GM12891 (cell line): ENCODE data around the gene HOXB5.

ENCODE experiments used
- PAX5 ChIP-seq: IDR thresholded peaks from 2 replicates; pipeline ENCODE4 v1.6.1; 2011; ENCODE audit warnings: low read length, moderate library complexity, mild to moderate bottlenecking; ENCODE audit not compliant: insufficient read depth, severe bottlenecking
- POLR2A ChIP-seq: IDR thresholded peaks from 2 replicates; pipeline ENCODE4 v1.6.1; 2011; ENCODE audit warnings: low read depth, low read length, control low read depth
- POLR2AphosphoS5 ChIP-seq: IDR thresholded peaks from 2 replicates; pipeline ENCODE4 v1.6.1; 2011; ENCODE audit warnings: low read depth, low read length, control low read depth
- SPI1 ChIP-seq: IDR thresholded peaks from 2 replicates; pipeline ENCODE4 v1.6.1; 2011; ENCODE audit warnings: low read depth, low read length, control low read depth
- TAF1 ChIP-seq: IDR thresholded peaks from 2 replicates; pipeline ENCODE4 v1.6.1; 2011; ENCODE audit warnings: low read depth, low read length, control low read depth

DNA sequence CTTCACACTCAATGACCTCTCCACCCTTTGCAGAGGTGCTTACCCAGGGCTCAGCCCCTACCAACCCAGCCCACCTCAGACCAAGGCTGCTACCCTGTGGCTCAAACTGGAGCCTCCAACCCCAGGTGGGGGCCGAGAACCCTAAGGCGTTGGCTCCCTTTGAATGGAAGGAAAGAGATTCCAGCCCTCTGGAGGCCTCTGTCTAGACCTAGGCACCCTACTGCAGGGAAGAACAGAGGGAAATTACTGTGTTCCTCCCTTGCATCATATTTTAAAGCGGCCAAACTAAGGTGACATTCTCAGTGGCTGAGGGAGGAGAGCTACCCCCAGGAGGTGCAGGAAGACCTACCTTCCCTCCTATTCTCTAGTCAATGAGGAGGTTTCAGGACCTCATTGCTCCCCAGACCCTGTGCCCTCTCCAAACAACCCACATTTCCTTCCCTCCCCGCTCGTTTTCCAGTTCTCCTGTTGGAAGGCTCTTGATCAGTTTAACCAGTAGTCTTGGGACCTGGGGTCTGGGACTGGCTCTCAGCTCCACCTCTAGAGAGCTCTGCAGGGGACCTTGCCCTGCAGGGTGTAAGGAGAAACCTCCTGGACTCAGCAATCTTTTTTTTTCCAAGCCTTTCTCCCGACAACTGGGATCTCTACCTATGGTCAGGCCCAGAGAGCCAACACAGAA, 27.0 kb upstream of the HOXB5 start:
- no peak for TF ChIP-seq POLR2AphosphoS5
- TF ChIP-seq POLR2A, result no peak
- TF ChIP-seq PAX5, result no peak
- TF ChIP-seq SPI1, result no peak
- TF ChIP-seq TAF1, result no peak
